HG03060 (cell line): ENCODE measurements around the gene CFAP45.
A peak's percentile ranks its signal among the peaks of the same experiment; 100 is the strongest.

ENCODE experiments used
- ATAC-seq: cut with Tn5 transposase; IDR thresholded peaks from one replicate; pipeline ENCODE4 v1.9.1; 2021; ENCODE audit warnings: low read depth, moderate number of reproducible peaks; ENCODE audit not compliant: unreplicated experiment

The CFAP45 gene

DNA sequence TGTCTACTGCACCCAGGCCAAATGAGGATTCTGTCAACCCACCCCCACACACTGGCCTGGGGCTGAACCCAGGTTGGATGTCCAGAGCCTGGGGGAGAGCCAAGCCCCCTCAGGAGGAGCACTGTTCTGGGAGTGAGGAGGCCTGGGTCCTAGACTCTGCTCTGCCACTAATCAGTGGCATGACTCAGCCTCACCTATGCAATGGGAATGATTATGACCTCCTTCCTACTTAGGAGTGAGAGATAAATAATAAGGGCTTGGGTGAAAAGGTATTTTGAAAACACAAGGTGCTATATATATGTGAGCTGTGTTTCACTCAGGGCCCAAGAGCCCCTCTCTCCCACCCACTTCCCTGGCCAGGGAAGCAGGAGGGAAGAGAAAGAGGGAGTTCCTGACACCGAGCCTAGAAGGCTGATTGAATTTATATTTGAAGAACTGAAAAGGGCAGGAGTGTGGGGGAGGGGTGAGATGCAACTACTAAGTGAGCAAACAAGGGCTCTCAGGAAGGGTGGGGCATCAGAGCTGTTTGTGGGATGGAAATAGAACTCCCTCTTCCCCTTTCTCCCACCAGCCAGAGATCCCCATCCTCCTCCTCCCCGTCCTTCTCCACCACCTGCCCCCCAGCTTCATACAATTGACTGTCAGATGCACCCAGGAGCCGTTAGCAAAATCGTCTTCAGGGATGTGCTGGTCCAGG, 37.2 kb upstream of the CFAP45 start:
- no peak for ATAC-seq

DNA sequence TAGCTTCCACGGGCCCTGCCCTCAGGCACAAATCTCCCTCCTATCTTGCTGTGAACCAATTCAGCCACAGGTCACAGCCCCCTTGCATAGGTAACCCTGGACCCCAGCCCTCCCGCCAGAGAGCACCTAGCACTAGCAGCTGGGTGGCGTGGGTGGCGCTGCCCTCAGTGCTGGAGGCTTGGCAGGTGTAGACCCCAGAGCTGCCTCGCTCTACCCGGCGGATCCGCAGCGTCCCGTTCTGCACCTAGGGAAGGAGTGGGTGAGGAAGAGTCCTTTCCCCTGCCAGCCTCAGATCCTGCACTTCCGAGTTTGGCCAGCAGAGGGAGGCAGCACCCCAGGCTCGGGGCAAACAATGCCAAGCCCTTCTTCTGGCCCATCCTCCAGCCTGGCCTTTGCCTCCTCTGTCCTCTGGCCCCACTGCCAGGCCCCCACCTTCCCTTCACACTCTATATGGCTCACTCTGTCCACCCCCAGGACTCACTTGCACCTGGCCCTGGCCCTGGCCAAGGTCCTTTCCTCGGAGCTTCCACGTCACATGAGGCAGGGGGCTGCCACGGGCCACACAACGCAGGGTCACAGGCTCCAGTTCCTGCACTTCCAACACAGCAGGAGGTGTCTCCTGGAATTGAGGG, 36.4 kb upstream of the CFAP45 start:
- no peak for ATAC-seq

GRCh38 chr1:159935719-159936272, 35.8 kb upstream of the CFAP45 start:
- ATAC-seq = no peak

- no peak for ATAC-seq
Measured at GRCh38 chr1:159935305-159935704, 35.3 kb upstream of the CFAP45 start.

- ATAC-seq = no peak
Measured at GRCh38 chr1:159934136-159935039, 34.4 kb upstream of the CFAP45 start.

- ATAC-seq = no peak
Measured at GRCh38 chr1:159933347-159933746, 33.4 kb upstream of the CFAP45 start.

GRCh38 chr1:159932296-159933285, 32.6 kb upstream of the CFAP45 start:
- ATAC-seq = no peak

GRCh38 chr1:159931795-159932173, 31.8 kb upstream of the CFAP45 start:
- ATAC-seq = no peak

- no peak for ATAC-seq
Measured at GRCh38 chr1:159931101-159931794, 31.3 kb upstream of the CFAP45 start.

GRCh38 chr1:159930634-159931033, 30.7 kb upstream of the CFAP45 start:
- no peak for ATAC-seq

DNA sequence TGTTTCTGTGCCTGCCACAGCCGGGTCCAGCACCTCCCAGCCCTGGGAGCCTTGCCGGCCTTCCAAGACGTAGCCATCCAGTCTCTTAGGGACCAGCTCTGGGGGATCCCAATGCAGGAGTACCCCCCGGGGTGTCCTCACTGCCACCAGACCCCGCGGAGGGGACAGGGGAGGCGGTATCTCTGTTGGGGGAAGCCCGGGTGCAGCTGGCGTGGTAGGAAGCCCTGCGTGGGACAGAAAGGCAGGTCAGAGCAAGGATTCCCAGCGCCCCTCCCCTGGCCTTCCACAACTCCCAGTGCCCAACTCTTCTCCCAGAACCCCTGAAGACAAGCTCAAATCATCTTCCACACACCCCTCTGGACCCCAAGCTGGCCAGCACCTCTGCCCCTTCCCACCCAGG, 30.3 kb upstream of the CFAP45 start:
- no peak for ATAC-seq

DNA sequence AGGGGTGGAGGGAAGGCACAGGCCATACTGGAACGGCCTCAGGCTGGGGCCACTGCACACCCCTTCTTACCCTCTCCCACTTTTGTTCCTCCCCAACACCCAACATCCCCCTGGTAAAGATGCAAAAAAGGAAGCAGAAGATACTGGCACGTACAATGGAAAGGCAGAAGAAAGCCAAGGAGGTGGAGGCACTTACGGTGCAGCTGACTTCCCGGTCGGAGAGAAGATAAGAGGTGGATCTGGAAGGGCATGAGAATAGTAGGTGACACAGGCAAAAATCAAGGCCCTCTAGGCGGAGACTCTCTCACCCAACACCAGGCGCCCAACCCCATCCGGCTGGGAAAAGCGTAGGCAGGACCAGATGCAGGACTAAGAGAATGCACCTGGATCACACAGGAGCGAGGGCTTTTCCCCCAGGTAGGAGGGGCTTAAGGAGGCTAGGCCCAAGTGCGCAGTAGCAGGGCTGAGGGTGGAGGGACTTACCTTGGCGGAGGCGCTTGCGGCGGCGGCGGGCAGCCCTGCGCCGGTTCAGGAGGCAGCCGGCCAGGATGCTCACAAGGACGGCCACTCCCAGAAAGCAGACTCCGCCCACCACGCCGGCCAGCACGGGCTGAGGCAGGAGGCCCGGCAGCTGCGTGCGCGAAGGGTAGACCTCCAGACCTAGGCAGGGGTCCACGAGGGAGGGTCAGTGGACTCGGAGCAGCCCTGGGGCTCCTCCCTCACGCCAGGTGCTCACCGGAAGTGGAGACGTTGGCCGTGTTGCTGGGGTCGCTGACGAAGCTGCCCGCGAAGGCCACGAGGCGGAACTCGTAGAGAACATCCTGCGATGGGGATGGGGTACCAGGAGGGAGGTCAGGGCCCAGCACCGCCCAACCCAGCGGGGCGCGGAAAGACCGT, 29.4 kb upstream of the CFAP45 start:
- ATAC-seq = no peak

DNA sequence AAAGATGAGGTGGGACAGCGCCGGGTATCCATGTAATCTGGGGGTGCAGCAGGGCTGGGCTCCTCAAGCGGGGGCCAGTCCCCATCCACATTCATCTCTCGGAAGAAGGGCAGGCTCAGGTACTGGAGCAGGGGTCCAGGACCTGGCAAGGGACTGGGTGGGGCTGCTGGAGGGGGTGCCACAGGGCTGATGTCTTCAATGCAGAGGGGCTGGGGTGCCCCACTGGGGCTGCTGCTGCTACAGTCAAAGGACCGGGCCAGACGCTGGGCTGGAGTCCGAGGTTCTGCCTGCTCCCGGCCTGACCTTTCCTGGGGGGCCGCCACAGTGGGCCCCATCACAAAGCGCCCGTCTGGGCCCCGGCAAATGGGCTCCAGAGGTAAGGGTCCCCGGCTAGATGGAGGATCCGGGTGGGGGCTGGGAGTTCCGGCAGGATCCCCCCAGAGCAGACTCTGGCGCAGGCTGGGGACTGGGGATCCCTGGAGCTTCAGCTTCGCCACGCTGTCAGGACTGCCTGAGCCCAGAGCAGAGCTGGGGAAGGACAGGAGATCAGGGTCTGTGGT, 28.6 kb upstream of the CFAP45 start:
- ATAC-seq = no peak

- ATAC-seq = no peak
Measured at GRCh38 chr1:159927849-159928431, 28.0 kb upstream of the CFAP45 start.

- no peak for ATAC-seq
Measured at GRCh38 chr1:159927211-159927848, 27.4 kb upstream of the CFAP45 start.

GRCh38 chr1:159925719-159926078, 25.7 kb upstream of the CFAP45 start:
- ATAC-seq = peak; percentile 2
